Measurements from ENCODE around the gene TRIM17.

DNA sequence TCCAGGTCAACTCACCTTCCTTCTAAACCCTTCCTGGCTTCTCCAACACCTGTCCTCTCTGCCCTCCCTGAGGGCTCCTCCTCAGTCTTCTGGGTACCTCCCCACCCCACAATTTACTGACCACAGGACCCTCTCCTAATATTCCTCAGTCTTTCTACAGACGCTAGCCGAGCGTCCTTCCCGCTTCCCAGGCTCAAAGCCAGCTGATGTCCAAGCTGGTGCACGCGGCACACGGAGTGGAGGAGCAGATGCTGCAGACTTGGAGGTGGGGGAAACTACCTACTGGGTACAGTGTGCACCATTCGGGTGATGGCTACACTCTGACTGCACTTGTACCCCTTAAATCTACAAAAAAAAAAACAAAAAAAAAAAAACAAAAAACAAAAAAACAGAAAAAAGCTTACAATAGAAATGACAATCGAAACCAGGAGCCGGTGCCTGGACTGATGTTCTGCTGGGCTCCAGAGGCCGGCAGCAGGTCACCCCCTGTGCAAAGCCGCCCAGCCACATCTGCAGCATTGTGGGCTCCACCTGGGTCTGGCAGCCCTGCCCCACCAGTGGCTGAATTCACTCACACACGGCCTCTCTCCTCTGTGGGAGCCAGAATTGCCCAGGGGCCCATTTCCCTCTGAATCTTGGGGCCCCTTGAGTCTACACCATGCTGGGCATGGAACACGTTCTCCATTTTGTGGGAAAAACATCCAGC is 17.0 kb downstream of the TRIM17 start:
- TF ChIP-seq, protein P1, sequence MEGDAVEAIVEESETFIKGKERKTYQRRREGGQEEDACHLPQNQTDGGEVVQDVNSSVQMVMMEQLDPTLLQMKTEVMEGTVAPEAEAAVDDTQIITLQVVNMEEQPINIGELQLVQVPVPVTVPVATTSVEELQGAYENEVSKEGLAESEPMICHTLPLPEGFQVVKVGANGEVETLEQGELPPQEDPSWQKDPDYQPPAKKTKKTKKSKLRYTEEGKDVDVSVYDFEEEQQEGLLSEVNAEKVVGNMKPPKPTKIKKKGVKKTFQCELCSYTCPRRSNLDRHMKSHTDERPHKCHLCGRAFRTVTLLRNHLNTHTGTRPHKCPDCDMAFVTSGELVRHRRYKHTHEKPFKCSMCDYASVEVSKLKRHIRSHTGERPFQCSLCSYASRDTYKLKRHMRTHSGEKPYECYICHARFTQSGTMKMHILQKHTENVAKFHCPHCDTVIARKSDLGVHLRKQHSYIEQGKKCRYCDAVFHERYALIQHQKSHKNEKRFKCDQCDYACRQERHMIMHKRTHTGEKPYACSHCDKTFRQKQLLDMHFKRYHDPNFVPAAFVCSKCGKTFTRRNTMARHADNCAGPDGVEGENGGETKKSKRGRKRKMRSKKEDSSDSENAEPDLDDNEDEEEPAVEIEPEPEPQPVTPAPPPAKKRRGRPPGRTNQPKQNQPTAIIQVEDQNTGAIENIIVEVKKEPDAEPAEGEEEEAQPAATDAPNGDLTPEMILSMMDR (conservative IDR thresholded peaks at IDR 0.05; ENCODE audit: low read depth in 2 of 2): no peak
- TF ChIP-seq EZH2phosphoT487 (IDR thresholded peaks at IDR 0.05; ENCODE audit: unreplicated experiment) (no peak), STAT1 (IDR thresholded peaks at IDR 0.05; ENCODE audit: unreplicated experiment) (no peak), POLR2AphosphoS5 (IDR thresholded peaks at IDR 0.05; ENCODE audit: low read depth) (no peak), CREB1 (CRISPR knock-in tag; IDR thresholded peaks at IDR 0.05; ENCODE audit: low read depth) (no peak), EZH2 (IDR thresholded peaks at IDR 0.05; ENCODE audit: low read depth, unreplicated experiment) (no peak), JUNB (IDR thresholded peaks at IDR 0.05; ENCODE audit: unreplicated experiment) (no peak)
- TF ChIP-seq, protein P2, sequence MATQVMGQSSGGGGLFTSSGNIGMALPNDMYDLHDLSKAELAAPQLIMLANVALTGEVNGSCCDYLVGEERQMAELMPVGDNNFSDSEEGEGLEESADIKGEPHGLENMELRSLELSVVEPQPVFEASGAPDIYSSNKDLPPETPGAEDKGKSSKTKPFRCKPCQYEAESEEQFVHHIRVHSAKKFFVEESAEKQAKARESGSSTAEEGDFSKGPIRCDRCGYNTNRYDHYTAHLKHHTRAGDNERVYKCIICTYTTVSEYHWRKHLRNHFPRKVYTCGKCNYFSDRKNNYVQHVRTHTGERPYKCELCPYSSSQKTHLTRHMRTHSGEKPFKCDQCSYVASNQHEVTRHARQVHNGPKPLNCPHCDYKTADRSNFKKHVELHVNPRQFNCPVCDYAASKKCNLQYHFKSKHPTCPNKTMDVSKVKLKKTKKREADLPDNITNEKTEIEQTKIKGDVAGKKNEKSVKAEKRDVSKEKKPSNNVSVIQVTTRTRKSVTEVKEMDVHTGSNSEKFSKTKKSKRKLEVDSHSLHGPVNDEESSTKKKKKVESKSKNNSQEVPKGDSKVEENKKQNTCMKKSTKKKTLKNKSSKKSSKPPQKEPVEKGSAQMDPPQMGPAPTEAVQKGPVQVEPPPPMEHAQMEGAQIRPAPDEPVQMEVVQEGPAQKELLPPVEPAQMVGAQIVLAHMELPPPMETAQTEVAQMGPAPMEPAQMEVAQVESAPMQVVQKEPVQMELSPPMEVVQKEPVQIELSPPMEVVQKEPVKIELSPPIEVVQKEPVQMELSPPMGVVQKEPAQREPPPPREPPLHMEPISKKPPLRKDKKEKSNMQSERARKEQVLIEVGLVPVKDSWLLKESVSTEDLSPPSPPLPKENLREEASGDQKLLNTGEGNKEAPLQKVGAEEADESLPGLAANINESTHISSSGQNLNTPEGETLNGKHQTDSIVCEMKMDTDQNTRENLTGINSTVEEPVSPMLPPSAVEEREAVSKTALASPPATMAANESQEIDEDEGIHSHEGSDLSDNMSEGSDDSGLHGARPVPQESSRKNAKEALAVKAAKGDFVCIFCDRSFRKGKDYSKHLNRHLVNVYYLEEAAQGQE (IDR thresholded peaks at IDR 0.05; ENCODE audit: unreplicated experiment): no peak
- TF ChIP-seq, protein P3, sequence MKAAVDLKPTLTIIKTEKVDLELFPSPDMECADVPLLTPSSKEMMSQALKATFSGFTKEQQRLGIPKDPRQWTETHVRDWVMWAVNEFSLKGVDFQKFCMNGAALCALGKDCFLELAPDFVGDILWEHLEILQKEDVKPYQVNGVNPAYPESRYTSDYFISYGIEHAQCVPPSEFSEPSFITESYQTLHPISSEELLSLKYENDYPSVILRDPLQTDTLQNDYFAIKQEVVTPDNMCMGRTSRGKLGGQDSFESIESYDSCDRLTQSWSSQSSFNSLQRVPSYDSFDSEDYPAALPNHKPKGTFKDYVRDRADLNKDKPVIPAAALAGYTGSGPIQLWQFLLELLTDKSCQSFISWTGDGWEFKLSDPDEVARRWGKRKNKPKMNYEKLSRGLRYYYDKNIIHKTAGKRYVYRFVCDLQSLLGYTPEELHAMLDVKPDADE (IDR thresholded peaks at IDR 0.05): no peak
